ENCODE measurements around the gene LYZL2.

DNA sequence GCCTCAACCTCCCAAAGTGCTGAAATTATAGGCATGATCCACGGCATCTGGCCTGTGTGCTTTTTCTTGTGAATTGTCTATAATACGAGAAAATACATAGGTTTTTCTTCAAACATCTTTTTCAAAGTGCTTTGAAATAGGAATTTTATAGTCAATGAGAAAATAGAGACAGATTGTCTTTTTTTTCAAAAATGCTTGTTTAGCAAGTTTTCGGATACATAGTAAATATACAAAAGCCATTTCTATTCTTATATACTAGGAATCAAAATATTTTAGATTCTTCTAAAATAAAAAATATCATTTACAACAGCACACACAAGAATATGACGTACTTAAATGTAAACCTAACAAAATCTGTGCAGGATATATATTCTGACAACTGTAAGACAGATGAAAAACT, 1.6 kb upstream of the LYZL2 start:
- TF ChIP-seq, protein P1, sequence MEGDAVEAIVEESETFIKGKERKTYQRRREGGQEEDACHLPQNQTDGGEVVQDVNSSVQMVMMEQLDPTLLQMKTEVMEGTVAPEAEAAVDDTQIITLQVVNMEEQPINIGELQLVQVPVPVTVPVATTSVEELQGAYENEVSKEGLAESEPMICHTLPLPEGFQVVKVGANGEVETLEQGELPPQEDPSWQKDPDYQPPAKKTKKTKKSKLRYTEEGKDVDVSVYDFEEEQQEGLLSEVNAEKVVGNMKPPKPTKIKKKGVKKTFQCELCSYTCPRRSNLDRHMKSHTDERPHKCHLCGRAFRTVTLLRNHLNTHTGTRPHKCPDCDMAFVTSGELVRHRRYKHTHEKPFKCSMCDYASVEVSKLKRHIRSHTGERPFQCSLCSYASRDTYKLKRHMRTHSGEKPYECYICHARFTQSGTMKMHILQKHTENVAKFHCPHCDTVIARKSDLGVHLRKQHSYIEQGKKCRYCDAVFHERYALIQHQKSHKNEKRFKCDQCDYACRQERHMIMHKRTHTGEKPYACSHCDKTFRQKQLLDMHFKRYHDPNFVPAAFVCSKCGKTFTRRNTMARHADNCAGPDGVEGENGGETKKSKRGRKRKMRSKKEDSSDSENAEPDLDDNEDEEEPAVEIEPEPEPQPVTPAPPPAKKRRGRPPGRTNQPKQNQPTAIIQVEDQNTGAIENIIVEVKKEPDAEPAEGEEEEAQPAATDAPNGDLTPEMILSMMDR (IDR thresholded peaks at IDR 0.05), result no peak
- TF ChIP-seq POLR2A (IDR thresholded peaks at IDR 0.05), result no peak
